GM23338 (cell line): Measurements from ENCODE around the gene ATG4A. TPM values are rescaled to one million over a fixed set of nuclear protein-coding genes. Genes with fewer than 3 reads are reported as not detected.

Source experiments
- ATAC-seq: fragments of 200-7000 bp; cut with Tn5 transposase; 3 replicates; pipeline ENCODE4 v1.9.1; 2020
- DNase-seq: peaks from one replicate; pipeline ENCODE4 v3.0.0-alpha.2; 2015; ENCODE audit warnings: low spot score
- H2AFZ ChIP-seq: fragments of 200-600 bp; sonication (generic); 2 replicates; pipeline ENCODE4 v1.8.0; 2016; ENCODE audit warnings: antibody characterized with exemption, mild to moderate bottlenecking, moderate library complexity
- H3F3A ChIP-seq: fragments of 200-600 bp; sonication (generic); replicated peaks from 2 replicates; pipeline ENCODE4 v1.8.0; 2017; ENCODE audit warnings: antibody characterized with exemption, mixed run types, low read depth
- H3K27ac ChIP-seq: fragments of 200-600 bp; sonication (generic); 2 replicates; pipeline ENCODE4 v1.6.1; 2016; ENCODE audit warnings: low read depth
- H3K27me3 ChIP-seq: fragments of 200-600 bp; sonication (generic); 2 replicates; pipeline ENCODE4 v1.8.0; 2016; ENCODE audit warnings: mild to moderate bottlenecking, mixed run types, moderate library complexity; ENCODE audit not compliant: insufficient read depth
- H3K36me3 ChIP-seq: fragments of 200-600 bp; sonication (generic); 2 replicates; pipeline ENCODE4 v1.8.0; 2016; ENCODE audit warnings: mild to moderate bottlenecking; ENCODE audit not compliant: insufficient read depth
- H3K4me1 ChIP-seq: fragments of 200-600 bp; sonication (generic); 2 replicates; pipeline ENCODE4 v1.8.0; 2016; ENCODE audit warnings: mild to moderate bottlenecking, moderate library complexity; ENCODE audit not compliant: insufficient read depth
- H3K4me2 ChIP-seq: fragments of 200-600 bp; sonication (generic); 2 replicates; pipeline ENCODE4 v1.7.1; 2017; ENCODE audit warnings: mixed run types
- H3K4me3 ChIP-seq: fragments of 200-600 bp; sonication (generic); 2 replicates; pipeline ENCODE4 v1.6.1; 2016; ENCODE audit warnings: mixed run types
- H3K79me2 ChIP-seq: fragments of 200-600 bp; sonication (generic); replicated peaks from 2 replicates; pipeline ENCODE4 v1.8.0; 2017; ENCODE audit warnings: mild to moderate bottlenecking; ENCODE audit not compliant: insufficient read depth
- H3K9me2 ChIP-seq: fragments of 200-600 bp; sonication (generic); 2 replicates; pipeline ENCODE4 v1.8.0; 2017; ENCODE audit not compliant: insufficient read depth
- H4K20me1 ChIP-seq: fragments of 200-600 bp; sonication (generic); replicated peaks from 2 replicates; pipeline ENCODE4 v1.8.0; 2017; ENCODE audit warnings: mild to moderate bottlenecking; ENCODE audit not compliant: insufficient read depth
- H3K27ac Mint-ChIP-seq: 2 replicates; pipeline ENCODE4 v1.8.0; 2020; ENCODE audit warnings: inconsistent platforms, mild to moderate bottlenecking, moderate library complexity, mixed read lengths
- H3K27me3 Mint-ChIP-seq: 3 replicates; pipeline ENCODE4 v1.8.0; 2022; ENCODE audit warnings: low read depth, mild to moderate bottlenecking, moderate library complexity, mixed read lengths, inconsistent platforms; ENCODE audit not compliant: insufficient read depth, poor library complexity
- H3K36me3 Mint-ChIP-seq: 3 replicates; pipeline ENCODE4 v1.8.0; 2021; ENCODE audit warnings: low read depth, mild to moderate bottlenecking, inconsistent platforms, moderate library complexity, mixed read lengths
- H3K4me1 Mint-ChIP-seq: 3 replicates; pipeline ENCODE4 v1.8.0; 2020; ENCODE audit warnings: mild to moderate bottlenecking, inconsistent platforms, mixed read lengths
- H3K4me3 Mint-ChIP-seq: 3 replicates; pipeline ENCODE4 v1.8.0; 2021; ENCODE audit warnings: moderate library complexity, mild to moderate bottlenecking, inconsistent platforms, mixed read lengths
- H3K9me3 Mint-ChIP-seq: 3 replicates; pipeline ENCODE4 v1.8.0; 2020; ENCODE audit warnings: moderate library complexity, mild to moderate bottlenecking, inconsistent platforms, mixed read lengths
- CREB1 ChIP-seq: fragments of 250-450 bp; sonication (Bioruptor Pico); IDR thresholded peaks from 2 replicates; pipeline ENCODE4 v1.5.0; 2020; ENCODE audit warnings: low read depth, mild to moderate bottlenecking, moderate library complexity
- EZH2 ChIP-seq: fragments of 200-600 bp; sonication (generic); IDR thresholded peaks from one replicate; pipeline ENCODE4 v1.8.0; 2017; ENCODE audit warnings: antibody characterized with exemption, mild to moderate bottlenecking, low read depth; ENCODE audit not compliant: unreplicated experiment
- EZH2phosphoT487 ChIP-seq: fragments of 200-600 bp; sonication (generic); IDR thresholded peaks from one replicate; pipeline ENCODE4 v1.8.1; 2018; ENCODE audit warnings: antibody characterized with exemption; ENCODE audit not compliant: unreplicated experiment
- JUNB ChIP-seq: IDR thresholded peaks from one replicate; pipeline ENCODE4 v1.6.1; 2016; ENCODE audit warnings: antibody characterized with exemption; ENCODE audit not compliant: unreplicated experiment
- NANOG ChIP-seq: IDR thresholded peaks from 2 replicates; pipeline ENCODE4 v1.6.1; 2016; ENCODE audit warnings: antibody characterized with exemption, borderline replicate concordance
- POLR2AphosphoS5 ChIP-seq: IDR thresholded peaks from 2 replicates; pipeline ENCODE4 v1.6.1; 2016; ENCODE audit warnings: antibody characterized with exemption, low read depth
- STAT1 ChIP-seq: IDR thresholded peaks from one replicate; pipeline ENCODE4 v1.6.1; 2016; ENCODE audit warnings: antibody characterized with exemption; ENCODE audit not compliant: unreplicated experiment
- ZNF114 ChIP-seq: fragments of 250-450 bp; sonication (Bioruptor Pico); IDR thresholded peaks from 2 replicates; pipeline ENCODE4 v1.5.0; 2020; ENCODE audit warnings: mild to moderate bottlenecking, moderate library complexity
- ZNF331 ChIP-seq: fragments of 250-450 bp; sonication (Bioruptor Pico); IDR thresholded peaks from 2 replicates; pipeline ENCODE4 v1.5.0; 2020; ENCODE audit warnings: low read depth, mild to moderate bottlenecking, moderate library complexity
- polyA plus RNA-seq: library from polyadenylated mRNA; unstranded; fragments of >200 nt; fragmentation: Nextera tagmentation; extraction: Ambion mirVana; gene quantifications from 2 replicates; pipeline ENCODE4 v1.2.1, GENCODE V29; 2016
- total RNA-seq: library from RNA; depleted of rRNA; stranded (reverse); fragments of >200 nt; shearing (Covaris generic); gene quantifications from 2 replicates; pipeline ENCODE4 v1.2.3, GENCODE V29; 2014
- TF ChIP-seq, protein P1 (sequence below), 2 experiments: fragments of 200-600 bp in 1 of 2; sonication (generic) in 1 of 2; conservative IDR thresholded peaks; 2 replicates each; pipeline versions ENCODE4 v1.5.1 to v1.6.1; 2016 to 2017; ENCODE audit warnings: antibody characterized with exemption in 2 of 2, low read depth in 2 of 2, mild to moderate bottlenecking in 2 of 2, moderate library complexity in 1 of 2
- TF ChIP-seq, protein P2 (sequence below): IDR thresholded peaks from one replicate; pipeline ENCODE4 v1.6.1; 2018; ENCODE audit warnings: antibody characterized with exemption; ENCODE audit not compliant: unreplicated experiment

ATG4A gene
- total and polyA plus RNA-seq, 2 experiments from 2014 or later = 2.1 to 2.8 TPM

DNA sequence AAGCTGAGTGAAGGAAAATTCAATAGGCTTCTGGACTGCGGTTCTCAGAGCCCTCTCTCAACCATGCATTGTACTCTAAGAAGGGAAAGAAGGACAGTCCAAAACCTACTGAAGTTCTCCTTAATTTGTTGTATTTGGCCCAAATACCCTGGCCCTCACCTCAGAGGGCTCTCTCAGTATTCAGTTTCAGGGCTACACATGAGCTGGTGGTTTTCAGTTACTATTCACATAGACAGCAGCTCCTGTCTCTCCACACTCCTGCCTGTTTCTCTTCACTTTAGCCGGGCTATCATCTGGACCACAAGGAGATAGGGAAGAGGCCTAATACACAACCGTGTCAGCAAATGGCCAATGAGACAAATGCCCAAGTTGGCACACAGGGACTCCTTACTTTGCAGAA lies 66.0 kb downstream of the ATG4A start:
- Mint-ChIP-seq H3K27ac (no peak overlapping the region), H3K4me1 (peaks cover 6% of the 10 kb centered on the region; the same call in 2 of the 3 replicates), H3K4me3 (no peak overlapping the region), H3K9me3 (no peaks in the 10 kb centered on the region), H3K36me3 (no peaks in the 10 kb centered on the region), H3K27me3 (peaks cover 3% of the 10 kb centered on the region)
- no peaks in the 10 kb centered on the region for H3K27me3 ChIP-seq
- H4K20me1 ChIP-seq = no peaks in the 10 kb centered on the region
- no peak for TF ChIP-seq EZH2
- TF ChIP-seq, protein P1, sequence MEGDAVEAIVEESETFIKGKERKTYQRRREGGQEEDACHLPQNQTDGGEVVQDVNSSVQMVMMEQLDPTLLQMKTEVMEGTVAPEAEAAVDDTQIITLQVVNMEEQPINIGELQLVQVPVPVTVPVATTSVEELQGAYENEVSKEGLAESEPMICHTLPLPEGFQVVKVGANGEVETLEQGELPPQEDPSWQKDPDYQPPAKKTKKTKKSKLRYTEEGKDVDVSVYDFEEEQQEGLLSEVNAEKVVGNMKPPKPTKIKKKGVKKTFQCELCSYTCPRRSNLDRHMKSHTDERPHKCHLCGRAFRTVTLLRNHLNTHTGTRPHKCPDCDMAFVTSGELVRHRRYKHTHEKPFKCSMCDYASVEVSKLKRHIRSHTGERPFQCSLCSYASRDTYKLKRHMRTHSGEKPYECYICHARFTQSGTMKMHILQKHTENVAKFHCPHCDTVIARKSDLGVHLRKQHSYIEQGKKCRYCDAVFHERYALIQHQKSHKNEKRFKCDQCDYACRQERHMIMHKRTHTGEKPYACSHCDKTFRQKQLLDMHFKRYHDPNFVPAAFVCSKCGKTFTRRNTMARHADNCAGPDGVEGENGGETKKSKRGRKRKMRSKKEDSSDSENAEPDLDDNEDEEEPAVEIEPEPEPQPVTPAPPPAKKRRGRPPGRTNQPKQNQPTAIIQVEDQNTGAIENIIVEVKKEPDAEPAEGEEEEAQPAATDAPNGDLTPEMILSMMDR (conservative IDR thresholded peaks at IDR 0.05; ENCODE audit: low read depth in 2 of 2) = no peak
- TF ChIP-seq JUNB = no peak
- TF ChIP-seq NANOG = no peak
- TF ChIP-seq CREB1 = no peak
- TF ChIP-seq, protein P2, sequence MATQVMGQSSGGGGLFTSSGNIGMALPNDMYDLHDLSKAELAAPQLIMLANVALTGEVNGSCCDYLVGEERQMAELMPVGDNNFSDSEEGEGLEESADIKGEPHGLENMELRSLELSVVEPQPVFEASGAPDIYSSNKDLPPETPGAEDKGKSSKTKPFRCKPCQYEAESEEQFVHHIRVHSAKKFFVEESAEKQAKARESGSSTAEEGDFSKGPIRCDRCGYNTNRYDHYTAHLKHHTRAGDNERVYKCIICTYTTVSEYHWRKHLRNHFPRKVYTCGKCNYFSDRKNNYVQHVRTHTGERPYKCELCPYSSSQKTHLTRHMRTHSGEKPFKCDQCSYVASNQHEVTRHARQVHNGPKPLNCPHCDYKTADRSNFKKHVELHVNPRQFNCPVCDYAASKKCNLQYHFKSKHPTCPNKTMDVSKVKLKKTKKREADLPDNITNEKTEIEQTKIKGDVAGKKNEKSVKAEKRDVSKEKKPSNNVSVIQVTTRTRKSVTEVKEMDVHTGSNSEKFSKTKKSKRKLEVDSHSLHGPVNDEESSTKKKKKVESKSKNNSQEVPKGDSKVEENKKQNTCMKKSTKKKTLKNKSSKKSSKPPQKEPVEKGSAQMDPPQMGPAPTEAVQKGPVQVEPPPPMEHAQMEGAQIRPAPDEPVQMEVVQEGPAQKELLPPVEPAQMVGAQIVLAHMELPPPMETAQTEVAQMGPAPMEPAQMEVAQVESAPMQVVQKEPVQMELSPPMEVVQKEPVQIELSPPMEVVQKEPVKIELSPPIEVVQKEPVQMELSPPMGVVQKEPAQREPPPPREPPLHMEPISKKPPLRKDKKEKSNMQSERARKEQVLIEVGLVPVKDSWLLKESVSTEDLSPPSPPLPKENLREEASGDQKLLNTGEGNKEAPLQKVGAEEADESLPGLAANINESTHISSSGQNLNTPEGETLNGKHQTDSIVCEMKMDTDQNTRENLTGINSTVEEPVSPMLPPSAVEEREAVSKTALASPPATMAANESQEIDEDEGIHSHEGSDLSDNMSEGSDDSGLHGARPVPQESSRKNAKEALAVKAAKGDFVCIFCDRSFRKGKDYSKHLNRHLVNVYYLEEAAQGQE = no peak
- H3F3A ChIP-seq = no peaks in the 10 kb centered on the region
- no peak overlapping the region for H3K4me3 ChIP-seq
- H3K27ac ChIP-seq = no peak overlapping the region
- no peaks in the 10 kb centered on the region for H3K79me2 ChIP-seq
- ATAC-seq = no peak
- no peaks in the 10 kb centered on the region for H3K9me2 ChIP-seq
- H2AFZ ChIP-seq = no peak overlapping the region
- H3K4me1 ChIP-seq = no peaks in the 10 kb centered on the region
- H3K36me3 ChIP-seq = no peaks in the 10 kb centered on the region
- DNase-seq = no peak
- no peak overlapping the region for H3K4me2 ChIP-seq

DNA sequence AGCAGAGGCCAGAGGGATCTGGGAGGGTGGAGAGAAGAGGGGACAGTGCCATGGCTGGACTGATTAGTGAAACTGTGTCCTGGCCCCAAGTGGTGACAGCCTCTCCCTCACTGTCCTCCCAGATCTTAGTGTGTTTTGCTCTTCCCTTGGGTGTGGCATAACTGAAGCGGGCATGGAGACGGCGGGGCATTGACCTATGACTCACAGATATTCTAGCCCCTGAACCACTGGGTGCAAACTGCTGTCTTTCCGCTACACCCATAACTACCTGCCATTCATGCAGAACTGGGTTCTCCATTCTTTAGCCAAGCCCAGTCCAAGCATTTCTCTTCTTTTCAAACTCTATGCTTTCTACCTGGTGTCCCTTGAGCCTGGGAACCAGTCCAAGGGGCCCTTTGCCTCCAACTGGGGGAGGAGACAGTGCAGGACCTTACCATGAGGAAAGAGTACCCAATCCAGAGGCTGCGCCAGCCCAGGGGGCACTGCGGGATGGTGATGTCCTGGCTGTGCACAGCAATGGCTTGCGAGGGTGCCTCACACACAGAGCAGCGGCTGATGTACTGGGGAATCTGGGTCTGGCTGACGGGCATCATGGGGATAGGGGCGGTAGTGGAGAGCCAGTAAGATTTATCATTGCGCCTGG lies 67.6 kb downstream of the ATG4A start:
- H3K4me3 Mint-ChIP-seq = no peak overlapping the region
- H3K36me3 Mint-ChIP-seq = peaks cover 4% of the 10 kb centered on the region; the same call in 2 of the 3 replicates
- no peaks in the 10 kb centered on the region for H4K20me1 ChIP-seq
- no peaks in the 10 kb centered on the region for H3K36me3 ChIP-seq
- peaks cover 3% of the 10 kb centered on the region for H3K27me3 Mint-ChIP-seq
- no peaks in the 10 kb centered on the region for H3K79me2 ChIP-seq
- H3K4me2 ChIP-seq = no peak overlapping the region
- H3K4me1 Mint-ChIP-seq = peaks cover 6% of the 10 kb centered on the region; the same call in 2 of the 3 replicates
- no peaks in the 10 kb centered on the region for H3F3A ChIP-seq
- DNase-seq = no peak
- no peak overlapping the region for H2AFZ ChIP-seq
- no peaks in the 10 kb centered on the region for H3K4me1 ChIP-seq
- H3K27me3 ChIP-seq = no peaks in the 10 kb centered on the region
- H3K4me3 ChIP-seq = no peak overlapping the region
- ATAC-seq = no peak
- H3K9me2 ChIP-seq = no peaks in the 10 kb centered on the region
- no peak overlapping the region for H3K27ac Mint-ChIP-seq
- no peak overlapping the region for H3K27ac ChIP-seq
- no peaks in the 10 kb centered on the region for H3K9me3 Mint-ChIP-seq
- TF ChIP-seq, protein P1 (conservative IDR thresholded peaks at IDR 0.05; ENCODE audit: low read depth in 2 of 2) = no peak
- TF ChIP-seq STAT1 = no peak
- TF ChIP-seq EZH2phosphoT487 = no peak
- TF ChIP-seq EZH2 = no peak
- TF ChIP-seq, protein P2 = no peak
- TF ChIP-seq ZNF114 (CRISPR knock-in tag) = no peak
- TF ChIP-seq ZNF331 (CRISPR knock-in tag) = no peak
- no peak for TF ChIP-seq POLR2AphosphoS5
- TF ChIP-seq NANOG = no peak
- no peak for TF ChIP-seq JUNB
